Putamen (tissue), 1 donor: ENCODE data around the gene HMGXB3.

ENCODE experiments used
- DNase-seq: peaks from one replicate; pipeline ENCODE4 v3.0.0-alpha.2; 2016; ENCODE audit warnings: low spot score

HMGXB3 gene

GRCh38 chr5:150000256-150000989 lies at the start of gene HMGXB3, which contains the start of gene TIGD6:
Gene HMGXB3, plus strand, starts transcription at chr5:150000739. Its CDS starts 4,114 bp downstream, at chr5:150004853.
Gene TIGD6, minus strand, starts transcription at chr5:150000654. Its CDS starts 4,306 bp downstream, at chr5:149996348.
- DNase-seq, result peak; percentile 91

- DNase-seq, result no peak
Measured at GRCh38 chr5:149951138-149951749, 49.3 kb upstream of the HMGXB3 start.

GRCh38 chr5:149953436-149954121 lies 47.0 kb upstream of the HMGXB3 start:
- DNase-seq, result no peak

- no peak for DNase-seq
Measured at GRCh38 chr5:149954798-149955197, 45.7 kb upstream of the HMGXB3 start.

- no peak for DNase-seq
Measured at GRCh38 chr5:149956685-149957084, 43.9 kb upstream of the HMGXB3 start.

GRCh38 chr5:149957855-149958254 lies 42.7 kb upstream of the HMGXB3 start:
- no peak for DNase-seq

GRCh38 chr5:149959406-149960236 lies 40.9 kb upstream of the HMGXB3 start:
- no peak for DNase-seq

- DNase-seq, result peak; percentile 97
Measured at GRCh38 chr5:149960272-149961185, 40.0 kb upstream of the HMGXB3 start, which contains the start of gene SLC26A2. Gene SLC26A2, plus strand, starts transcription at chr5:149960758. Its CDS starts 16,895 bp downstream, at chr5:149977653.

- no peak for DNase-seq
Measured at GRCh38 chr5:149961186-149961685, 39.3 kb upstream of the HMGXB3 start.

- peak; percentile 39 for DNase-seq
Measured at GRCh38 chr5:149961957-149962409, 38.6 kb upstream of the HMGXB3 start.

GRCh38 chr5:149962601-149963300 lies 37.8 kb upstream of the HMGXB3 start:
- DNase-seq, result no peak

- DNase-seq, result no peak
Measured at GRCh38 chr5:149963729-149964128, 36.8 kb upstream of the HMGXB3 start.

- DNase-seq, result no peak
Measured at GRCh38 chr5:149966946-149967345, 33.6 kb upstream of the HMGXB3 start.

- no peak for DNase-seq
Measured at GRCh38 chr5:149969181-149969930, 31.2 kb upstream of the HMGXB3 start.

- DNase-seq, result no peak
Measured at GRCh38 chr5:149975409-149975808, 25.1 kb upstream of the HMGXB3 start.

- DNase-seq, result no peak
Measured at GRCh38 chr5:149979896-149980295, 20.6 kb upstream of the HMGXB3 start.

- DNase-seq, result no peak
Measured at GRCh38 chr5:149981206-149981605, 19.3 kb upstream of the HMGXB3 start.

- no peak for DNase-seq
Measured at GRCh38 chr5:149982505-149982904, 18.0 kb upstream of the HMGXB3 start.

GRCh38 chr5:149988126-149988525 lies 12.4 kb upstream of the HMGXB3 start:
- DNase-seq, result no peak
